ENCODE results near the gene C1QTNF4. TPM values are rescaled to one million over a fixed set of nuclear protein-coding genes. Genes with fewer than 3 reads are reported as not detected.

The C1QTNF4 gene
- total and polyA plus RNA-seq, 9 of the 15 experiments (the other 6 are each of a cell fraction or from before 2014, with no cell fraction given), result not detected

DNA sequence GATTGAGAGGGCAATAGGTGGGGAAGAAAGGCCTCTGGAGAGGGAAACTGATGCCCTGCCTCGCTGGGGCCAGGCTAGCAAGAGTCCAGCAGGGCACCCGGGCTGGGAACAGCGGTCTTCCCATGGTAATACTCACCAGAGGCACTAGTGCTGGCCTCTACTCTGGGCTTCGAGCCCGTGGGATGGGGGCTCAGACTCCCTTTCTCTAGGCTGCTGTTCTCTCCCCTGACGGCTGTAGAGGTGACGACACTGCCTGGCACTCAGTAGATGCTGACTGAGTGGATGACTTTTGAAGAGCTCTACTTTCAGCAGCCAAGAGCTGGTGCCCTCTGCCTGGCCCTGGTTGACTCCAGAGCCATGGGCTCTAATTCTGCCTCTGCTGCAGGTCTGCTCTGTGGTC, 818 bp upstream of the C1QTNF4 start:
- Histone ChIP-seq H3K79me2 (ENCODE audit: control insufficient read depth, insufficient read depth, low read length) (no peaks in the 10 kb centered on the region), H3K27me3 (ENCODE audit: control insufficient read depth in 2 of 2, insufficient read depth in 2 of 2, low read length in 2 of 2) (peaks cover 28 to 41% of the 10 kb centered on the region in 2 experiments), H4K20me1 (replicated peaks; ENCODE audit: control insufficient read depth, insufficient read depth, low read length) (no peaks in the 10 kb centered on the region), H3K4me2 (ENCODE audit: insufficient read depth, low read length) (no peak overlapping the region), H3K4me3 (no peak overlapping the region), H3K36me3 (ENCODE audit: control insufficient read depth, insufficient read depth, low read length) (no peaks in the 10 kb centered on the region), H3K9me3 (replicated peaks; ENCODE audit: control insufficient read depth, insufficient read depth, low read depth, low read length) (no peaks in the 10 kb centered on the region), H2AFZ (ENCODE audit: low read depth, low read length) (no peak overlapping the region), H3K9me1 (ENCODE audit: control insufficient read depth, insufficient read depth, low read length) (peaks cover 7% of the 10 kb centered on the region), H3K27ac (ENCODE audit: extremely low read depth, low read depth, low read length) (no peak overlapping the region), H3K9ac (ENCODE audit: insufficient read depth in 1 of 2, low read depth in 2 of 2, low read length in 2 of 2) (no peak overlapping the region), H3K4me1 (replicated peaks in 1 of 2; ENCODE audit: control insufficient read depth in 2 of 2, insufficient read depth in 2 of 2, low read length in 2 of 2) (peaks cover 0 to 13% of the 10 kb centered on the region in 2 experiments; a peak in 3 of 5 replicates)
- peak; percentile 25; the same call in 2 of the 3 replicates for ATAC-seq
- intact Hi-C loops (cut with micrococcal nuclease) (no loop called here), in situ Hi-C loops (cut with MboI) (no loop called here)
- ChIA-PET POLR2A (interaction anchor here (1.1 to 6.2 kb wide), 2 partner anchors 10 to 23 kb away, joined by 3 to 35 read pairs; partner anchors contain the start of gene FAM180B), CTCF (ENCODE audit: low intra/inter-chr PET ratio) (no interaction called here)
- TF ChIP-seq SPI1 (IDR thresholded peaks at IDR 0.05; ENCODE audit: borderline replicate concordance, low read depth, low read length) (no peak), THRAP3 (IDR thresholded peaks at IDR 0.05; ENCODE audit: borderline replicate concordance) (no peak), RBFOX2 (IDR thresholded peaks at IDR 0.05; ENCODE audit: low read depth, low read length) (no peak)
- BruUV-seq (replicated peaks), result no TSS peak
- WGBS (ENCODE audit: insufficient coverage, low coverage, missing lambda C conversion rate), result 6% methylated on average over 7 of the region's 7 CpGs
- FAIRE-seq, result no peak
- DNase-seq (ENCODE audit: extremely low read depth in 1 of 4, low spot score in 3 of 4), result no peak

DNA sequence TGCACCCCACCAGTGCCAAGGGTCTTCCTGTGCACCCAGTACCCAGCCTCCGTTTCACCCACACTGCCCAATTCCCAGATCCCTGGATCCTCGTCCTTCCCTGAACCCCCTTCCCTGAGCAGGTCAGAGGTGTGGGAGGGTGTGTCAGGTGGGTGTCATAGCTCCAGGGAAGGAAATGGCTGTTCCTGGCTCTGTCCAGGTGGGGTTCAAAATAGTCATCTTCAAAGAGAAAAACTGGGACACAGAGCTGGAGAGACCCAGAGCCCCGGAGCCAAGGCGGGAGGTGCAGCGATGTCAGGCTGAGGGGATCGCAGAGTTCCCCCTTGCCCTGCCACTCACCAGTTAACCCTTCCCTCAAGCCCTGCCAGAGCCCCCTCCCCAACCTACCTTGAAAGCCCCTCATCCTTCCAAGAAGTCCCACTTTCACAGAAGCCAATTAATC, 698 bp downstream of the C1QTNF4 start:
- H3K79me2 ChIP-seq (ENCODE audit: control insufficient read depth, insufficient read depth, low read length), result no peaks in the 10 kb centered on the region
- in situ Hi-C loops (cut with MboI), result no loop called here
- no peak overlapping the region for H3K4me2 ChIP-seq (ENCODE audit: insufficient read depth, low read length)
- H3K9me1 ChIP-seq (ENCODE audit: control insufficient read depth, insufficient read depth, low read length), result peaks cover 3% of the 10 kb centered on the region
- 9% methylated on average over 6 of the region's 6 CpGs for WGBS (ENCODE audit: insufficient coverage, low coverage, missing lambda C conversion rate)
- H3K27ac ChIP-seq (ENCODE audit: extremely low read depth, low read depth, low read length), result no peak overlapping the region
- H3K27me3 ChIP-seq (ENCODE audit: control insufficient read depth in 2 of 2, insufficient read depth in 2 of 2, low read length in 2 of 2), result peaks cover 24 to 35% of the 10 kb centered on the region in 2 experiments
- no peak overlapping the region for H2AFZ ChIP-seq (ENCODE audit: low read depth, low read length)
- no TSS peak for BruUV-seq (replicated peaks)
- no peaks in the 10 kb centered on the region for H4K20me1 ChIP-seq (replicated peaks; ENCODE audit: control insufficient read depth, insufficient read depth, low read length)
- H3K9me3 ChIP-seq (replicated peaks; ENCODE audit: control insufficient read depth, insufficient read depth, low read depth, low read length), result no peaks in the 10 kb centered on the region
- DNase-seq (ENCODE audit: extremely low read depth in 1 of 4, low spot score in 3 of 4), result no peak
- no peaks in the 10 kb centered on the region for H3K36me3 ChIP-seq (ENCODE audit: control insufficient read depth, insufficient read depth, low read length)
- H3K4me3 ChIP-seq, result no peak overlapping the region
- CTCF ChIA-PET (ENCODE audit: low intra/inter-chr PET ratio), result no interaction called here
- intact Hi-C loops (cut with micrococcal nuclease), result no loop called here
- no peak overlapping the region for H3K9ac ChIP-seq (ENCODE audit: insufficient read depth in 1 of 2, low read depth in 2 of 2, low read length in 2 of 2)
- no peak for ATAC-seq
- POLR2A ChIA-PET, result interaction anchor here (0.6 to 6.2 kb wide), 2 partner anchors 8 to 234 kb away, joined by 3 to 35 read pairs; partner anchors contain the start of gene FAM180B
- no peak for FAIRE-seq
- peaks cover 0 to 13% of the 10 kb centered on the region in 2 experiments; a peak in 2 of 5 replicates for H3K4me1 ChIP-seq (replicated peaks in 1 of 2; ENCODE audit: control insufficient read depth in 2 of 2, insufficient read depth in 2 of 2, low read length in 2 of 2)
- TF ChIP-seq ARID2 (IDR thresholded peaks at IDR 0.05) (no peak), STAG1 (CRISPR knock-in tag; IDR thresholded peaks at IDR 0.05; ENCODE audit: borderline replicate concordance) (no peak), POLR2AphosphoS5 (IDR thresholded peaks at IDR 0.05; ENCODE audit: control insufficient read depth, insufficient read depth, low read depth, low read length) (no peak), HDAC1 (IDR thresholded peaks at IDR 0.05) (no peak), KAT8 (IDR thresholded peaks at IDR 0.05; ENCODE audit: low read depth) (no peak), NFIC (IDR thresholded peaks at IDR 0.05) (no peak), HMG20A (CRISPR knock-in tag; conservative IDR thresholded peaks at IDR 0.05) (no peak), ZNF175 (CRISPR knock-in tag; IDR thresholded peaks at IDR 0.05; ENCODE audit: low read depth) (no peak), TFAM (CRISPR knock-in tag; conservative IDR thresholded peaks at IDR 0.05) (no peak), PCBP2 (IDR thresholded peaks at IDR 0.05; ENCODE audit: low read depth, low read length, poor library complexity, severe bottlenecking) (no peak), MYBL2 (IDR thresholded peaks at IDR 0.05; ENCODE audit: low read depth) (no peak), MYBL2 (CRISPR knock-in tag; IDR thresholded peaks at IDR 0.05; ENCODE audit: borderline replicate concordance) (no peak)
- TF ChIP-seq, protein P1, sequence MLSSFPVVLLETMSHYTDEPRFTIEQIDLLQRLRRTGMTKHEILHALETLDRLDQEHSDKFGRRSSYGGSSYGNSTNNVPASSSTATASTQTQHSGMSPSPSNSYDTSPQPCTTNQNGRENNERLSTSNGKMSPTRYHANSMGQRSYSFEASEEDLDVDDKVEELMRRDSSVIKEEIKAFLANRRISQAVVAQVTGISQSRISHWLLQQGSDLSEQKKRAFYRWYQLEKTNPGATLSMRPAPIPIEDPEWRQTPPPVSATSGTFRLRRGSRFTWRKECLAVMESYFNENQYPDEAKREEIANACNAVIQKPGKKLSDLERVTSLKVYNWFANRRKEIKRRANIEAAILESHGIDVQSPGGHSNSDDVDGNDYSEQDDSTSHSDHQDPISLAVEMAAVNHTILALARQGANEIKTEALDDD (IDR thresholded peaks at IDR 0.05), result no peak

All from K562 (cell line).